HepG2 (cell line): Measurements from ENCODE around the gene CCNYL1. TPM values are rescaled to one million over a fixed set of nuclear protein-coding genes. Genes with fewer than 3 reads are reported as not detected.
"Not testable (repeated sequence)": the region's sequence is repeated elsewhere in the genome, so short reads cannot be mapped to it uniquely, and the experiment has no call there.

Experiments used
- ATAC-seq: fragments of 200-7000 bp; cut with Tn5 transposase; 3 replicates; pipeline ENCODE4 v1.9.1; 2020; ENCODE audit warnings: mild to moderate bottlenecking, moderate library complexity
- BruUV-seq: library from RNA; stranded (reverse); fragments of 400-500 nt; replicated peaks from 2 replicates; lab custom pipeline; 2021; lab: Mats Ljungman, UMichigan
- CTCF ChIA-PET: fragments of 300-600 bp; formaldehyde crosslinking; extraction: SDS; loops from one replicate; lab custom pipeline; 2021; ENCODE audit warnings: low total read pairs, inconsistent platforms, low intra/inter-chr PET ratio; lab: Yijun Ruan, JAX
- POLR2A ChIA-PET: fragments of 350-600 bp; sonication (Branson Sonifier 250); formaldehyde crosslinking; loops from one replicate; lab custom pipeline; 2020; ENCODE audit warnings: antibody characterized with exemption, inconsistent platforms; lab: Yijun Ruan, JAX
- DNase-seq: peaks from one replicate; pipeline ENCODE4 v3.0.0-alpha.2; 2015; ENCODE audit warnings: low spot score
- FAIRE-seq: peaks from 3 replicates; lab custom pipeline; 2011; peaks lifted over from hg19 to GRCh38; lab: Jason Lieb, UNC
- H2AFZ ChIP-seq: one replicate; pipeline ENCODE4 v1.6.1; 2011; ENCODE audit warnings: low read length, inconsistent platforms
- H3K27ac ChIP-seq: fragments of 300-600 bp; 3 replicates; pipeline ENCODE4 v1.8.0; 2011; ENCODE audit warnings: mixed run types, mild to moderate bottlenecking, mixed read lengths, low read length, inconsistent platforms; ENCODE audit not compliant: insufficient read depth; ENCODE audit errors: extremely low read length
- H3K27me3 ChIP-seq, 2 experiments: fragments of 200-600 bp in 1 of 2; 2 replicates in 1 of 2; 3 replicates in 1 of 2; pipeline versions ENCODE4 v1.6.0 to v1.8.0; 2011; ENCODE audit warnings: low read length in 2 of 2, mild to moderate bottlenecking in 2 of 2, moderate library complexity in 2 of 2, inconsistent platforms in 1 of 2; ENCODE audit not compliant: insufficient read depth in 2 of 2, control insufficient read depth in 1 of 2
- H3K36me3 ChIP-seq, 2 experiments: fragments of 200-600 bp in 1 of 2; replicated peaks in 1 of 2; 2 replicates in 1 of 2; 3 replicates in 1 of 2; pipeline versions ENCODE4 v1.5.1 to v1.8.0; 2011; ENCODE audit warnings: low read length in 2 of 2, inconsistent platforms in 1 of 2; ENCODE audit not compliant: insufficient read depth in 2 of 2, control insufficient read depth in 1 of 2
- H3K4me1 ChIP-seq: 2 replicates; pipeline ENCODE4 v1.5.1; 2012; ENCODE audit warnings: low read length, inconsistent platforms; ENCODE audit not compliant: insufficient read depth
- H3K4me2 ChIP-seq: 2 replicates; pipeline ENCODE4 v1.6.0; 2011; ENCODE audit warnings: low read depth, low read length, inconsistent platforms
- H3K4me3 ChIP-seq, 3 experiments: fragments of 200-600 bp in 1 of 3; sonication (generic), shearing (Covaris generic) in 1 of 3; replicated peaks in 1 of 3; 2 replicates each; pipeline ENCODE4 v1.5.1; 2011 to 2016; ENCODE audit warnings: low read length in 3 of 3, inconsistent platforms in 2 of 3, low read depth in 2 of 3, mild to moderate bottlenecking in 2 of 3, control low read depth in 1 of 3, mixed read lengths in 1 of 3; ENCODE audit not compliant: insufficient read depth in 1 of 3
- H3K79me2 ChIP-seq: one replicate; pipeline ENCODE4 v1.6.1; 2011; ENCODE audit warnings: low read length, inconsistent platforms; ENCODE audit not compliant: insufficient read depth
- H3K9ac ChIP-seq: 2 replicates; pipeline ENCODE4 v1.6.0; 2011; ENCODE audit warnings: mild to moderate bottlenecking, low read depth, low read length, inconsistent platforms; ENCODE audit not compliant: insufficient read depth
- H3K9me3 ChIP-seq: 2 replicates; pipeline ENCODE4 v1.5.1; 2012; ENCODE audit warnings: mild to moderate bottlenecking, low read length
- H4K20me1 ChIP-seq: 2 replicates; pipeline ENCODE4 v1.6.0; 2011; ENCODE audit warnings: inconsistent platforms, mild to moderate bottlenecking, low read length, moderate library complexity; ENCODE audit not compliant: insufficient read depth
- CBX2 ChIP-seq, 2 experiments: fragments of 200-600 bp in 1 of 2; sonication (generic); formaldehyde crosslinking in 1 of 2; IDR thresholded peaks; 2 replicates each; pipeline versions ENCODE4 v1.7.0 to v1.8.1; 2018 to 2022; ENCODE audit warnings: low read depth in 2 of 2, low read length in 1 of 2, mild to moderate bottlenecking in 1 of 2, missing genetic modification reagents in 1 of 2
- CEBPB ChIP-seq: IDR thresholded peaks from 2 replicates; pipeline ENCODE4 v1.6.1; 2011; ENCODE audit warnings: low read depth, low read length, improper control_type of control experiment, borderline replicate concordance
- CEBPG ChIP-seq: IDR thresholded peaks from 2 replicates; pipeline ENCODE4 v1.6.1; 2016
- HIVEP1 ChIP-seq: sonication (generic); formaldehyde crosslinking; IDR thresholded peaks from 2 replicates; pipeline ENCODE4 v1.4.0; 2020; ENCODE audit warnings: mild to moderate bottlenecking, missing genetic modification reagents
- HOXA3 ChIP-seq: sonication (generic); formaldehyde crosslinking; IDR thresholded peaks from 2 replicates; pipeline ENCODE4 v1.5.0; 2020; ENCODE audit warnings: missing genetic modification reagents
- ISL2 ChIP-seq: sonication (generic); formaldehyde crosslinking; IDR thresholded peaks from 2 replicates; pipeline ENCODE4 v1.5.0; 2020; ENCODE audit warnings: missing genetic modification reagents
- MEIS2 ChIP-seq: sonication (generic); formaldehyde crosslinking; IDR thresholded peaks from 2 replicates; pipeline ENCODE4 v1.9.0; 2021; ENCODE audit warnings: mild to moderate bottlenecking, missing genetic modification reagents
- PITX1 ChIP-seq: sonication (generic); formaldehyde crosslinking; IDR thresholded peaks from 2 replicates; pipeline ENCODE4 v1.5.1; 2020; ENCODE audit warnings: mild to moderate bottlenecking, missing genetic modification reagents
- ZFP41 ChIP-seq: sonication (generic); formaldehyde crosslinking; IDR thresholded peaks from 2 replicates; pipeline ENCODE4 v1.4.0; 2020; ENCODE audit warnings: mild to moderate bottlenecking, missing genetic modification reagents, borderline replicate concordance
- ZMYM2 ChIP-seq: sonication (generic); formaldehyde crosslinking; IDR thresholded peaks from 2 replicates; pipeline ENCODE4 v1.8.0; 2022; ENCODE audit warnings: mild to moderate bottlenecking, missing genetic modification reagents
- ZMYM3 ChIP-seq: sonication (generic); formaldehyde crosslinking; IDR thresholded peaks from 2 replicates; pipeline ENCODE4 v1.5.1; 2020; ENCODE audit warnings: mild to moderate bottlenecking, missing genetic modification reagents
- ZNF292 ChIP-seq: sonication (generic); formaldehyde crosslinking; IDR thresholded peaks from 2 replicates; pipeline ENCODE4 v1.8.1; 2022; ENCODE audit warnings: mild to moderate bottlenecking, low read depth, missing genetic modification reagents, borderline replicate concordance
- ZNF550 ChIP-seq: sonication (generic); formaldehyde crosslinking; IDR thresholded peaks from 2 replicates; pipeline ENCODE4 v1.4.0; 2020; ENCODE audit warnings: mild to moderate bottlenecking, missing genetic modification reagents, borderline replicate concordance
- ZNF574 ChIP-seq: sonication (generic); formaldehyde crosslinking; IDR thresholded peaks from 2 replicates; pipeline ENCODE4 v1.4.0; 2020; ENCODE audit warnings: missing genetic modification reagents
- ZNF7 ChIP-seq: IDR thresholded peaks from 2 replicates; pipeline ENCODE4 v1.6.1; 2016; ENCODE audit warnings: missing biosample characterization, missing genetic modification reagents
- ZNF770 ChIP-seq: sonication (generic); formaldehyde crosslinking; IDR thresholded peaks from 2 replicates; pipeline ENCODE4 v1.5.0; 2020; ENCODE audit warnings: mild to moderate bottlenecking, missing genetic modification reagents
- WGBS: methylation state at CpG from one replicate; pipeline ENCODE4 v1.1.6; 2017; ENCODE audit warnings: low lambda C conversion rate; 5-methylcytosine and 5-hydroxymethylcytosine counted together
- in situ Hi-C: cut with HindIII; loops from 2 replicates; pipeline ENCODE4 v1.10.0; 2017; ENCODE audit warnings: low pct_unique_long_range_greater_than_20kb; ENCODE audit not compliant: extremely low pct_ligation_motif_present
- intact Hi-C: fragments of 100-400 bp; cut with micrococcal nuclease; formaldehyde crosslinking; loops from one replicate; pipeline ENCODE4 v1.10.0; 2022; ENCODE audit not compliant: unreplicated experiment
- polyA plus RNA-seq, 8 experiments: library from polyadenylated mRNA; depleted of rRNA in 3 of 8; stranded (reverse) in 7 of 8; unstranded in 1 of 8; fragments of >200 nt; fragmentation: Illumina TruSeq in 4 of 8; extraction: Trizol in 4 of 8; gene quantifications; 2 replicates each; pipeline versions ENCODE4 v1.2.1 to v1.2.3, GENCODE V29; 2011 to 2016; ENCODE audit warnings: low read depth in 4 of 8, missing spikeins in 1 of 8, mixed read lengths in 1 of 8; ENCODE audit not compliant: insufficient read depth in 1 of 8
- total RNA-seq, 5 experiments: library from RNA; depleted of rRNA; stranded (reverse); fragments of >200 nt; fragmentation: Illumina TruSeq; extraction: Trizol; gene quantifications; 2 replicates each; pipeline ENCODE4 v1.2.3, GENCODE V29; 2016; ENCODE audit warnings: low read depth in 1 of 5

CCNYL1 gene
- total and polyA plus RNA-seq, 2 of the 13 experiments (the other 11 are each of a cell fraction or from before 2014, with no cell fraction given): 12.5 to 16.2 TPM

- H3K4me3 ChIP-seq: peak overlapping the region in 2 of 3 experiments; percentile 10 to 26; a peak in 1 of 6 replicates
- DNase-seq; in situ Hi-C loops; H3K9me3 ChIP-seq; H3K36me3 ChIP-seq; H4K20me1 ChIP-seq; CTCF ChIA-PET; H3K27ac ChIP-seq; H3K79me2 ChIP-seq; H3K9ac ChIP-seq; BruUV-seq; H3K27me3 ChIP-seq; FAIRE-seq; H2AFZ ChIP-seq; TF ChIP-seq CBX2 (IDR thresholded peaks at IDR 0.05; ENCODE audit: low read depth, low read length): not testable (repeated sequence)
- TF ChIP-seq MEIS2 (0 out of 2 replicates have a peak, but pooled peaks have one; percentile 29), ZNF550 (0 out of 2 replicates have a peak, but pooled peaks have one; percentile 43), ZMYM2 (CRISPR knock-in tag) (peak; percentile 52; the same call in 1 of the 2 replicates), HIVEP1 (CRISPR knock-in tag) (0 out of 2 replicates have a peak, but pooled peaks have one; percentile 27), CEBPB (peak; percentile 64; the same call in 1 of the 2 replicates), CEBPG (CRISPR knock-in tag) (peak; percentile 69), ZMYM3 (peak; percentile 42; the same call in 1 of the 2 replicates), CBX2 (CRISPR knock-in tag; IDR thresholded peaks at IDR 0.05; ENCODE audit: low read depth) (0 out of 2 replicates have a peak, but pooled peaks have one; percentile 42), ZNF7 (CRISPR knock-in tag) (peak; percentile 54; the same call in 1 of the 2 replicates), ZNF292 (CRISPR knock-in tag) (peak; percentile 57; the same call in 1 of the 2 replicates), ISL2 (0 out of 2 replicates have a peak, but pooled peaks have one; percentile 24), PITX1 (CRISPR knock-in tag) (peak; percentile 18; the same call in 1 of the 2 replicates), ZFP41 (CRISPR knock-in tag) (0 out of 2 replicates have a peak, but pooled peaks have one; percentile 51), HOXA3 (CRISPR knock-in tag) (peak; percentile 13; the same call in 1 of the 2 replicates), ZNF770 (CRISPR knock-in tag) (peak; percentile 73), ZNF574 (CRISPR knock-in tag) (peak; percentile 16; the same call in 1 of the 2 replicates)
- peak overlapping the region; percentile 45 for H3K4me2 ChIP-seq
- intact Hi-C loops: loop anchor here (5.0 kb wide), 1 partner anchor 64 kb away; the partner anchor contains the start of gene METTL21A
- WGBS: 38% methylated on average over 16 of the region's 16 CpGs
- POLR2A ChIA-PET: interaction anchor here (0.6 to 2.4 kb wide), 5 partner anchors 11 to 66 kb away, joined by 3 to 12 read pairs (median 6); partner anchors contain the start of genes CCNYL1 and METTL21A
- peaks cover 31% of the 10 kb centered on the region for H3K4me1 ChIP-seq
- ATAC-seq: peak; percentile 41
These were observed 20.5 kb upstream of the CCNYL1 start for GRCh38 chr2:207690845-207691461.
